ENCODE data around the gene HDAC4.

DNA sequence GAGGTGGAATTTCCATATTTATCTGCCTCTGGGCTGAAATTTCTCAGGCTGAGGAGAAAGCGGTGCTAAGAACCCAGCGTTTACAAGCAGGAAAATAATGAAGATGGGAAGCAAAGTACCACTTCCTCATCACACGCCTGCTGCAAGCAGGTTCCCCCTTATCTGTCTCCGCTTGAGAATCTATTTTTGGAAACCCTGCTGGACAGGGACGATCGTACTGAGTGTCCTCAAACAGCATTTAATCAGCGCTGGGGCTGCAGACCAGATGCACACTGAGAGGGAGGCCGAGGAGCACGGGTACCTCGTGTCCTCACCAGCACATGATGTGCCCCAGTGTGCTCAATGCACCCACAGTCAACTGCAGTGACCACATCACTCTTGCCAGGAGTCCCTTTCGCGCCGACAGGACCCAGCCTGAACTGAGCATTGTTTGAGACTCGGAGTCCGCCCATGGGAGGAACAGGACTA, 160.4 kb downstream of the HDAC4 start:
- TF ChIP-seq, protein P1, sequence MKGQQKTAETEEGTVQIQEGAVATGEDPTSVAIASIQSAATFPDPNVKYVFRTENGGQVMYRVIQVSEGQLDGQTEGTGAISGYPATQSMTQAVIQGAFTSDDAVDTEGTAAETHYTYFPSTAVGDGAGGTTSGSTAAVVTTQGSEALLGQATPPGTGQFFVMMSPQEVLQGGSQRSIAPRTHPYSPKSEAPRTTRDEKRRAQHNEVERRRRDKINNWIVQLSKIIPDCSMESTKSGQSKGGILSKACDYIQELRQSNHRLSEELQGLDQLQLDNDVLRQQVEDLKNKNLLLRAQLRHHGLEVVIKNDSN (IDR thresholded peaks at IDR 0.05): no peak
- TF ChIP-seq, protein P2, sequence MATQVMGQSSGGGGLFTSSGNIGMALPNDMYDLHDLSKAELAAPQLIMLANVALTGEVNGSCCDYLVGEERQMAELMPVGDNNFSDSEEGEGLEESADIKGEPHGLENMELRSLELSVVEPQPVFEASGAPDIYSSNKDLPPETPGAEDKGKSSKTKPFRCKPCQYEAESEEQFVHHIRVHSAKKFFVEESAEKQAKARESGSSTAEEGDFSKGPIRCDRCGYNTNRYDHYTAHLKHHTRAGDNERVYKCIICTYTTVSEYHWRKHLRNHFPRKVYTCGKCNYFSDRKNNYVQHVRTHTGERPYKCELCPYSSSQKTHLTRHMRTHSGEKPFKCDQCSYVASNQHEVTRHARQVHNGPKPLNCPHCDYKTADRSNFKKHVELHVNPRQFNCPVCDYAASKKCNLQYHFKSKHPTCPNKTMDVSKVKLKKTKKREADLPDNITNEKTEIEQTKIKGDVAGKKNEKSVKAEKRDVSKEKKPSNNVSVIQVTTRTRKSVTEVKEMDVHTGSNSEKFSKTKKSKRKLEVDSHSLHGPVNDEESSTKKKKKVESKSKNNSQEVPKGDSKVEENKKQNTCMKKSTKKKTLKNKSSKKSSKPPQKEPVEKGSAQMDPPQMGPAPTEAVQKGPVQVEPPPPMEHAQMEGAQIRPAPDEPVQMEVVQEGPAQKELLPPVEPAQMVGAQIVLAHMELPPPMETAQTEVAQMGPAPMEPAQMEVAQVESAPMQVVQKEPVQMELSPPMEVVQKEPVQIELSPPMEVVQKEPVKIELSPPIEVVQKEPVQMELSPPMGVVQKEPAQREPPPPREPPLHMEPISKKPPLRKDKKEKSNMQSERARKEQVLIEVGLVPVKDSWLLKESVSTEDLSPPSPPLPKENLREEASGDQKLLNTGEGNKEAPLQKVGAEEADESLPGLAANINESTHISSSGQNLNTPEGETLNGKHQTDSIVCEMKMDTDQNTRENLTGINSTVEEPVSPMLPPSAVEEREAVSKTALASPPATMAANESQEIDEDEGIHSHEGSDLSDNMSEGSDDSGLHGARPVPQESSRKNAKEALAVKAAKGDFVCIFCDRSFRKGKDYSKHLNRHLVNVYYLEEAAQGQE (IDR thresholded peaks at IDR 0.05; ENCODE audit: low read depth): no peak
- TF ChIP-seq CREB1 (IDR thresholded peaks at IDR 0.05; ENCODE audit: low read depth) (no peak), TAF1 (IDR thresholded peaks at IDR 0.05; ENCODE audit: low read depth) (no peak), EP300 (IDR thresholded peaks at IDR 0.05; ENCODE audit: borderline replicate concordance) (no peak), EGR1 (IDR thresholded peaks at IDR 0.05) (no peak), TEAD4 (IDR thresholded peaks at IDR 0.05) (no peak), RAD21 (IDR thresholded peaks at IDR 0.05; ENCODE audit: low read depth) (no peak), TCF12 (IDR thresholded peaks at IDR 0.05; ENCODE audit: low read depth) (no peak), NFIC (IDR thresholded peaks at IDR 0.05) (no peak), FOXM1 (IDR thresholded peaks at IDR 0.05; ENCODE audit: borderline replicate concordance, low read depth) (no peak), YY1 (IDR thresholded peaks at IDR 0.05; ENCODE audit: low read depth) (no peak)
- TF ChIP-seq, protein P3, sequence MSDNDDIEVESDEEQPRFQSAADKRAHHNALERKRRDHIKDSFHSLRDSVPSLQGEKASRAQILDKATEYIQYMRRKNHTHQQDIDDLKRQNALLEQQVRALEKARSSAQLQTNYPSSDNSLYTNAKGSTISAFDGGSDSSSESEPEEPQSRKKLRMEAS (IDR thresholded peaks at IDR 0.05): no peak

Data from Ishikawa (cell line).